HG03342 (cell line): ENCODE data around the gene PTPRN2.
"Not testable (repeated sequence)": the region's sequence is repeated elsewhere in the genome, so short reads cannot be mapped to it uniquely, and the experiment has no call there.

Experiments
- ATAC-seq: cut with Tn5 transposase; IDR thresholded peaks from one replicate; pipeline ENCODE4 v1.9.1; 2021; ENCODE audit warnings: mild to moderate bottlenecking, moderate library complexity; ENCODE audit not compliant: unreplicated experiment

The PTPRN2 gene

GRCh38 chr7:158050978-158051651, 536.5 kb downstream of the PTPRN2 start:
- ATAC-seq: no peak

DNA sequence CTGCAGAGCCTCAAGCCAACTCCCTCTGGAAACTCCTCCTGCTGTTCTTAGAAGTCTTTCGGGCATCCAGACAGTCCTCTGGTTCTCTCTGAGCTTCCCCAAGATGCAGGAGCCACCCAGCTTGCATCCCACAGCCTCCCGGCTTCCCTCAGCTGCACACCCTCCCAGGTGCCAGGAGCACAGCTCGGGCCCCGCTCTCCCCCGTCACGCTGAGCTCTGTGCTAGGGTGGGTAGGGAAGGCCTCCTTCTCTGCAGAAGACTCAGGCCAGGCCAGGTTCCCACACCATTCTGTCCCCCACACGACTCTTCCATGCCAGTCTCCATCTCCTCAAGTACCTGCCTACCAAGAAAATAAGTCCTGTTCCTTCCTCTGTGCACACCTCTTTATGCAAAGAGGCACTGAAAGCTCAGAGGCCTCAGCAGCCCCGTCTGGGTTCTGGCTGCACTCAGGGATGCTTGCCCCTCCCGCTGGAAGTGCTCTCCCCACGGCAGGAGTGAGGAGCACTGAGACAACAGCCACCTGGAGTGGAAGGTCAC, 537.1 kb downstream of the PTPRN2 start:
- no peak for ATAC-seq

DNA sequence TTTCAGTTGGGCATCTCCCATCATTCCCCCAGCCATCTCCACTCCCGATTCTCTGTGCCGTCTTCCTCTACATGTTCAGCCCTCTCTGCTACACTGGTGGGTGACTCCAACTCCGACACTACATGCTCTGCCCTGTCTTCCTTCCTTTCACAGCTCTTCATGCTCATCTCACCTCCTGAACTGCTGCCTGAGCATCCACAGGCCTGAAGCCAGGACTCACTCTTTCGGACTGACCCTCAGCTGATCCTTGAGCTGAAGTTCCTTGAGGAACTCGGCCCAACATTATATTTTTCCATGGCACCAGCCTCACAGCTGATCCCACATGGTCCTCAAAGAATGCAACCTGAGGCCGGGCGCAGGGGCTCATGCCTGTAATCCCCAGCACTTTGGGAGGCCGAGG, 538.4 kb downstream of the PTPRN2 start:
- no peak for ATAC-seq

DNA sequence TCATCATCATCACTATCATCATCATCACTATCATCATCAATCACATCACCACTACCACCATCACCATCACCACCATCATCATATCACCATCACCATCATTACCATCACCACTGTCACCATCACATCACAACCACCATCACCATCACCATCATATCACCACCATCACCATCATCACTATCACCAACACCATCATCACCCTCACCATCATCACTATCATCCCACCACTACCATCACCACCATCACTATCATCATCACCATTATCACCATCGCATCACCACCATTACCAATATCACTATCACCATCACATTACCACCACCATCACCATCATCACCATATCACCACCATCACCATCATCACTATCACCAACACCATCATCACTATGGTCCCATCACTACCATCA, 539.1 kb downstream of the PTPRN2 start:
- ATAC-seq: no peak

DNA sequence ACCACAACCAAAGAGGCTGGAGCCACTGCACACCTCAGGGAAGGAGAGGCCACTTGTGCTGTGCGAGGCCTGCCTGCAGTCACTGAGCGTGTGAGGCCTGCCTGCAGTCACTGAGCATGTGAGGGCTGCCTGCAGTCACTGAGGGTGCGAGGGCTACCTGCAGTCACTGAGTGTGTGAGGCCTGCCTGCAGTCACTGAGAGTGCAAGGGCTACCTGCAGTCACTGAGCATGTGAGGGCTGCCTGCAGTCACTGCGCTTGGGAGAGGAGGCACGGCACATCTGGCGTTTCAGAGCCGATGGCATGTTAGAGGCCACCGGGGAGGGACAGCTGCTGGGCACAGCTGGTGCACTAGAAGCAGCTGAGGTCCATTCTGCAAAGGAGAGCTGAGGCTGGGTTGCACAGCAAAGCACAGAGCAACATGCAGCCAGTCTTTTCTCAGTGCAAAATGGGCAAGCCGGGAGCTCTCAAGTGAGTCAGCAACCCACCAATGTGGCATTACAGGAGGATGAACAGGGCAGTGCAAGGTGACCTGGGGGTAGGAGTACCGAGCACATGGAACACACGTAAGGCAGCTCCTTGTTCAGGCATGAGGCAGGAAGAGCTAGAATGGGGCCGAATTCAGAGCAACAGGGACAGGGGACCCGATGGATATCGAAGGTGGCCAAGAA, 540.1 kb downstream of the PTPRN2 start:
- ATAC-seq: no peak

- ATAC-seq: not testable (repeated sequence)
Measured at GRCh38 chr7:158046246-158046645, 541.4 kb downstream of the PTPRN2 start.

DNA sequence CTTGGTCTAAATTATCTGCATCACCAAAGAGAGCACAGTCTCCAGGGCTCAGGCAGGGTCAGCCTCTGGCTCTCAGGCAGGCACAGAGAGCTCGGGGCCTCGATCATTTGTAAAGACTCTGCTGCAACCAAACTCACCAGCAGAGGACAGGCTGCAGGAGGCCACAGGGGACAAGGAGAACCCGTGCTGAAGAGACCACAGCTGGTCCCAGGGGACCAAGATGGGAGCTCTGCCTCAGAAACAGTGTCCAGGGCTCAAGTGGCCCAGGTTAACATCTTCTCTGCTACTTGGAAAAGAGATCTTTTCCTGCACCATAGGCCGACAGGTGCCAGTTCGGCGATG, 543.2 kb downstream of the PTPRN2 start:
- no peak for ATAC-seq

- ATAC-seq: no peak
Measured at GRCh38 chr7:158043551-158044481, 543.8 kb downstream of the PTPRN2 start.

DNA sequence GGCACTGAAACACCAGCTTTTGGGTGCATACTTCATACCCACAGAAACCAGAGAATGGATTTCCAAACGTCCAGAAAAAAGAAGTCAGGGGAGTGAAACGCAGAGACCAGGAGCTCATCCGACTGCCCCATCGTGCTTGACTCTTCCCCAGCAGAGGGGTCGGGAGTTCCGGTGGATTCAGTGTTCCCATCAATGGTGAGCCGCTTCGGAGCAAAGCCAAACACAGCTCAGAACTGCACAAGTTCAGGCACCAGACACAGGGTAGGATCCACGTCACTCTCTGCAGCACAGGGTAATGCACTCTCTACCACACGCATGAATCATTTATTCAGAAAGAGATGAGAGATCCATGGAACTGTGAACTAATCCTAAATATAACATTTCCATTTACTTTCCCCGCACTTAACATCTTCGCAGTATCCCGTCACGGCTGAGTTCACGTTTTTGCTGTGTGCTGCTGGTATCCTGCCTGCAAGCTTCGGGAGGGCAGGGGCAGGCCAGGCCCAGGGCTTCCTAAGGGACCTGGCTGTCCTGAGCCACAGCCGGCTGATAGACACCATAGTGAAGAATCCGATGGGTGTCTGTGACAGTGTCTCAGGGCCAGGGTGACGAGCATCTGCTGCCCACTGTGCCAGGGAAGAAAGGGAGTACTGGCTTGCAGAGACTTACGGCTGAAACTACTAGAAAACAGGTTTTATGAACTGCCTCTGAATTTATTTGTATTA, 545.3 kb downstream of the PTPRN2 start:
- ATAC-seq: no peak

DNA sequence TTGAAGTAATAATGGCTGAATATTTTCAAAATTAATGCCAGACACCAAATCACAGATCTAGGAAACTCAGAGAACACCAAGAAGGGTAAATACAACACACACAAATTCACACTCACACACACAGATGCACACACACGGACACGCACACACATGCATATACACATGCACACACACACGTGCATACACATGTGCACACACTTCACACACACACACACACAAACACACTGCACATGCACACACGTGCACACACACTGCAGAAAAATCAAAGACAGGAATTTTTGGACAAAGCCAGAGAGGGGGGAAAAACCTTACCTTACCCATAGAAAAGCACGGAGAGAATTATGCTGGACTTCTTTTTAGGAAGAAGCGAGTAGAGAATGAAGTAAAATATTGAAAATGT, 547.4 kb downstream of the PTPRN2 start:
- ATAC-seq: no peak

DNA sequence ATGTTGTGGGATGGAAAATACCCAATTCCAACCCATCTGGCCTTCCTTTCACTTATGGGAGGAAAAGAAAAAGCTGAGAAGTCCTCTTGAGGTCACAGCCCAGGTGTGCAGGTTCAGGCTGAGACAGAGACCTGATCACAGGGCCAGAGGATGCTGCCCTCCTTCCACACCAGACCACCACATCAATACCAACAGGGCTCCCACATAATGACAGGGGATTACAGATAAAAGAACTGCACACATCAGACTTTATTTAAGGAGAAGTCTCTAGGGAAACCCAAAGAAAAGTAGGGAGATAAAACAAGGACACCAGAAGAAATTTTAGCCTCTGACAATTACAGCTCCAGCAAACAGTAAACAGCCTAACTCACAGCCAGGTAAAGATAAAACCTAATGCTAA, 548.4 kb downstream of the PTPRN2 start:
- ATAC-seq: no peak

DNA sequence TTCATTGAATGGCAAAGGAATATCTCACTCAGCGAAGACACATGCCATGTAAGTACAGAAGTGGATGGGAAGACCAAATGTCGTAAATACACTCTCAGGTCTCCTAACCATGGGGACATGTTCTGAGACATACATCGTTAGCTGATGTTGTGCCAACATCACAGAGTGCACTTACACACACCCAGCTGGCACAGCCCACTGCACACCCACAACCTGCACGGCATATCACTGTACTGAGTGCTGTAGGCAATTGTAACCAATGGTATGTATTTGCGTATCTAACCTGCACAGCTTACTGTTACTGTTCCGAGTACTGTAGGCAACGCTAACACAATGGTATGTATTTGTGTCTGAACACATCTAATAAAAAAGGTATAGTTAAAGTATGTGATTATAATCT, 550.4 kb downstream of the PTPRN2 start:
- no peak for ATAC-seq

- no peak for ATAC-seq
Measured at GRCh38 chr7:158035343-158035742, 552.3 kb downstream of the PTPRN2 start.

DNA sequence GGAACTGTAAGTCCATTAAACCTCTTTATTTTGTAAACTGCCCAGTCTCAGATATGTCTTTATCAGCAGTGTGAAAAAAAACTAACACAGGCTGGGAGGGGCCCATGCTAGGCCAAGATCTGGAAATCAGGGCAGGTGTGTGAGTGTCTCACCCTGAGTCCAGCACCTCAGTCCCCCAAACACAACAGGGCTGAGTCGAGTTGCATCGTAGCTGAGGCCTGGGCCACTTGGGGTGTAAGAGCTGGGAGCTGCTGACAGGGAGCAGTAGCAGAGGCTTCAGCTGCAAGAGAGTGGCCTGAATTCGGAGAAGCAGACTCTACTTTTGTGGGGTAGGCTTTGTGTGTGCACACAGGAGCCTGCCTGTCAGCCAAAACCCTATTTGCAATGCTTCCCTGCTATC, 553.1 kb downstream of the PTPRN2 start:
- no peak for ATAC-seq

DNA sequence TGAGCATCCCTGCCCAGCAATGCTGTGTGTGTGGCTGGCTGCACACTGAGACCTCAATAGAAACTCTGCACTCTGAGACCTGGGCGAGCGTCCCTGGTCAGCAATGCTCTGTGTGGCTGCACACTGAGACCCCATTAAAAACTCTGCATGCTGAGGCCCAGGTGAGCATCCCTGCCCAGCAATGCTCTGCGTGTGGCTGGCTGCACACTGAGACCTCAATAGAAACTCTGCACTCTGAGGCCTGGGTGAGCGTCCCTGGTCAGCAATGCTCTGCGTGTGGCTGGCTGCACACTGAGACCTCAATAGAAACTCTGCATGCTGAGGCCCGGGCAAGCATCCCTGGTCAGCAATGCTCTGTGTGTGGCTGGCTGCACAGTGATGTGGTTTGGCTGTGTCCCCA, 553.7 kb downstream of the PTPRN2 start:
- not testable (repeated sequence) for ATAC-seq

- no peak for ATAC-seq
Measured at GRCh38 chr7:158033196-158033595, 554.4 kb downstream of the PTPRN2 start.

DNA sequence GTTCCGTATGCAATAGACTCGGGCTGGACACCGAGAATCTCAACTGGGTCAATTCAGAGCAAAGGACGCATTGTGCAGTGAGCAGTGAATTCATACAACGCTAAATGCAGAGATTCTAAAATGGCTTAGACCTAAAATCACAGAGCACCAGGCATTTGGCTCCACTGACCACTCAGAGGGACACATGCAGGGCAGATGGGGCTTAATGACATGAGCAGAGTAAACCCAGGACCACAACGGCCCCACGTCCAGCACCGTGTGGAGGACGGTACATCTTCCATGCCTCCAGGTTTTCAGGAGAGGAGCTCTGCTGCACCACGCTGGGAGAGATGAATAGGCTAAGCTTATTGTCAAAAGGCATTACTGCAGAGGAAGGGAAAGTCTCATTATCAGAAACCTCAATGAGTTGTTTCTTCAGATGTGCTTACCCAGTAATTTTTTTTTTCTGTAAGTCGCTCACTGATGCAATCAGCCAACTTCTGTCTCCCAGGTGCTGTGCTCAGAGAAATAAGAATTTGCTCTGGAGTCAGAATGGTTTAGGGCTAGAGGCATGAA, 555.0 kb downstream of the PTPRN2 start:
- ATAC-seq: no peak

GRCh38 chr7:158031867-158032308, 555.7 kb downstream of the PTPRN2 start:
- ATAC-seq: no peak

DNA sequence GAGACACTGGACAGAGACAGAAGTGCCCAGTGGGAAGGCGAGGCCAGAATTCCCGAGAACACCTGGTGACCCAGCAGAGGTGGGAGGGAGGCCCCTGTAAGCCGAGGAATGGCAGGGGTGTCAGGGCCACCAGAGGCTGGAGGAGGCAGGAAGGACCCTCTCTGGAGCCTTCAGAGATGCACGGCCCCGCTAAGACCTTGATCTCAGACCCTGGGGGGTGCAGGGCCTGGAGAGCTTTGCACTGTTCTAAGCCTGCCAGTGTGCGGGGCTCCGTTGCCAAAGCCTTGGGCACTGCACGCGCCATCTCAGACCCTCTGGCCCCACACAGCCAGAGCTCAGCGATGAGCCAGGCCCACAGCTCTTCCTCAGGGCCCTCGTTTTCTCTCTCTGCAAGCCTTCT, 557.1 kb downstream of the PTPRN2 start:
- no peak for ATAC-seq

DNA sequence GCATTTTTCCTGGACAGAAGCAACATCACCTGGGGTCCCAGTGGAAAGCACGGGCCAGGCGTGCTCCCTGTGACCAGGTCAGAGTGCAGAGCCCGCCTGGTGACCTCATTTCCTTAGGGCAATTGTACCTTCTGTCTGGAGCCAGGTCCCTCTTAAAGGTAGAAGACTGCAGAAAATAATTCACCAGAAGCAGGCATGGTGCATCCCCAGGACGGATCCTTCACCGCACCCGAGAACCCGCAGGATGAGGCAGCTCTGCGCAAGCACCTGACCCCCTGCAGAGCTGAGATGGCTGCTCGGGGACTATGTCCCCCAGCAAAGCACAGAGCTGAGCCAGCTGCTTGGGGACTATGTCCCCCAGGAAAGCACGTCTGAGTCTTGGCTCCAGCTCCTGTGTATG, 557.6 kb downstream of the PTPRN2 start:
- no peak for ATAC-seq

DNA sequence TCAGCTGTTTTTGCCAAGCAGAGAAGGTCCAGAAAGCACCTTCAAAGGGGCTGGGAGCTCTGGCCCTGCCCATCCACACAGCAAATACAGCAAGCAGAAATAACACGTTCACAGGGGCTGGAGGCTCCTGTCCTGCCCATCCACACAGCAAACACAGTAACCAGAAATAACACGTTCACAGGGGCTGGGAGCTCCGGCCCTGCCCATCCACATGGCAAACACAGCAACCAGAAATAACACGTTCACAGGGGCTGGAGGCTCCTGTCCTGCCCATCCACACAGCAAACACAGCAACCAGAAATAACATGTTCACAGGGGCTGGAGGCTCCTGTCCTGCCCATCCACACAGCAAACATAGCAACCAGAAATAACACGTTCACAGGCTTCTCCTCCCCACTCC, 558.1 kb downstream of the PTPRN2 start:
- ATAC-seq: no peak
